HEK293T (cell line): ENCODE results near the gene SLC12A5.

Experiments used
- CTCF ChIA-PET: fragments of 350-600 bp; formaldehyde crosslinking; extraction: SDS; loops from one replicate; lab custom pipeline; 2021; ENCODE audit warnings: antibody characterized with exemption, inconsistent platforms; lab: Yijun Ruan, JAX
- POLR2A ChIA-PET: fragments of 350-600 bp; formaldehyde crosslinking; extraction: SDS; loops from one replicate; lab custom pipeline; 2020; ENCODE audit warnings: antibody characterized with exemption, inconsistent platforms; lab: Yijun Ruan, JAX
- DNase-seq: peaks from one replicate; pipeline ENCODE4 v3.0.0; 2012; ENCODE audit warnings: mixed read lengths; ENCODE audit errors: extremely low spot score
- ARNT ChIP-seq: fragments of 450-650 bp; IDR thresholded peaks from 2 replicates; pipeline ENCODE4 v1.6.1; 2017; ENCODE audit warnings: mild to moderate bottlenecking
- BHLHE40 ChIP-seq: fragments of 450-650 bp; IDR thresholded peaks from 2 replicates; pipeline ENCODE4 v1.6.1; 2016; ENCODE audit warnings: mild to moderate bottlenecking, moderate library complexity, borderline replicate concordance
- CTBP1 ChIP-seq: fragments of 450-650 bp; IDR thresholded peaks from 2 replicates; pipeline ENCODE4 v1.6.1; 2016; ENCODE audit warnings: borderline replicate concordance
- ELF4 ChIP-seq: fragments of 450-650 bp; IDR thresholded peaks from 2 replicates; pipeline ENCODE4 v1.6.1; 2017; ENCODE audit warnings: antibody characterized with exemption
- FOXA1 ChIP-seq: fragments of 450-650 bp; IDR thresholded peaks from 2 replicates; pipeline ENCODE4 v1.6.1; 2016; ENCODE audit warnings: mild to moderate bottlenecking
- FOXK2 ChIP-seq: fragments of 450-650 bp; IDR thresholded peaks from 2 replicates; pipeline ENCODE4 v1.6.1; 2016; ENCODE audit warnings: mild to moderate bottlenecking
- FOXM1 ChIP-seq: fragments of 450-650 bp; IDR thresholded peaks from 2 replicates; pipeline ENCODE4 v1.6.1; 2017; ENCODE audit warnings: mild to moderate bottlenecking, borderline replicate concordance
- HDGF ChIP-seq: fragments of 450-650 bp; IDR thresholded peaks from 2 replicates; pipeline ENCODE4 v1.6.1; 2017; ENCODE audit warnings: antibody characterized with exemption, borderline replicate concordance
- L3MBTL2 ChIP-seq: fragments of 450-650 bp; conservative IDR thresholded peaks from 2 replicates; pipeline ENCODE4 v1.6.1; 2016; ENCODE audit warnings: mild to moderate bottlenecking
- LEF1 ChIP-seq: fragments of 450-650 bp; IDR thresholded peaks from 2 replicates; pipeline ENCODE4 v1.6.1; 2017; ENCODE audit warnings: mild to moderate bottlenecking, borderline replicate concordance
- NFRKB ChIP-seq: fragments of 450-650 bp; IDR thresholded peaks from 2 replicates; pipeline ENCODE4 v1.6.1; 2016; ENCODE audit warnings: mild to moderate bottlenecking, moderate library complexity
- SP1 ChIP-seq: fragments of 450-650 bp; IDR thresholded peaks from 2 replicates; pipeline ENCODE4 v1.6.1; 2017
- SUZ12 ChIP-seq: fragments of 450-650 bp; IDR thresholded peaks from 2 replicates; pipeline ENCODE4 v1.6.1; 2016; ENCODE audit warnings: mild to moderate bottlenecking
- TARDBP ChIP-seq: fragments of 450-650 bp; IDR thresholded peaks from 2 replicates; pipeline ENCODE4 v1.6.1; 2016
- ZNF384 ChIP-seq: fragments of 450-650 bp; IDR thresholded peaks from 2 replicates; pipeline ENCODE4 v1.6.1; 2016
- TF ChIP-seq, protein P1 (sequence below): fragments of 450-650 bp; IDR thresholded peaks from 2 replicates; pipeline ENCODE4 v1.6.1; 2016

SLC12A5 gene

DNA sequence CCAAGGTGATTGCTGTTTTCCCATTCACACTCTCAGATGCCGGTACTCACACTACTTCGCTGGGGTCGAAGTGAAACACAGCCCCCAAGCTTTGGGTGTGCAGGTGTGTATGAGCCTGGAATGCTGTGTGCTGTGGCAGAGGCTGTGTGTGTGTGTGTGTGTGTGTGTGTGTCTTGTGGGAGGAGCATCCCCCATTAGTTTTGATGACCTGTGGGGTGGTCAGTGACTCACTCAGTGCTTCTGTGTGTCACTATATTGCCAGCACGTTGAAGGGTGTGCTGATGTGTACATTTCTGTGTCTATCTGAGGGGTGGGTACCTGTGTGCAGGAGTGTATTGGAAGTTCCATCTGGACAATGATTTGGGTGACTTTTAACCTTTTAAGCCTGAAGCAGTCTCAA, 5.0 kb upstream of the SLC12A5 start:
- POLR2A ChIA-PET: no interaction called here
- no peak for DNase-seq
- CTCF ChIA-PET: interaction anchor here (0.7 kb wide), 2 partner anchors 99 to 459 kb away, joined by 3 read pairs; no protein-coding TSS in a partner anchor
- no peak for TF ChIP-seq LEF1
- no peak for TF ChIP-seq TARDBP
- TF ChIP-seq ARNT: no peak
- TF ChIP-seq FOXM1: no peak
- no peak for TF ChIP-seq HDGF
- TF ChIP-seq FOXK2: no peak
- TF ChIP-seq, protein P1, sequence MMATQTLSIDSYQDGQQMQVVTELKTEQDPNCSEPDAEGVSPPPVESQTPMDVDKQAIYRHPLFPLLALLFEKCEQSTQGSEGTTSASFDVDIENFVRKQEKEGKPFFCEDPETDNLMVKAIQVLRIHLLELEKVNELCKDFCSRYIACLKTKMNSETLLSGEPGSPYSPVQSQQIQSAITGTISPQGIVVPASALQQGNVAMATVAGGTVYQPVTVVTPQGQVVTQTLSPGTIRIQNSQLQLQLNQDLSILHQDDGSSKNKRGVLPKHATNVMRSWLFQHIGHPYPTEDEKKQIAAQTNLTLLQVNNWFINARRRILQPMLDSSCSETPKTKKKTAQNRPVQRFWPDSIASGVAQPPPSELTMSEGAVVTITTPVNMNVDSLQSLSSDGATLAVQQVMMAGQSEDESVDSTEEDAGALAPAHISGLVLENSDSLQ: no peak
- TF ChIP-seq CTBP1: no peak
- no peak for TF ChIP-seq FOXA1
- TF ChIP-seq NFRKB: no peak
- no peak for TF ChIP-seq ELF4
- no peak for TF ChIP-seq SP1

DNA sequence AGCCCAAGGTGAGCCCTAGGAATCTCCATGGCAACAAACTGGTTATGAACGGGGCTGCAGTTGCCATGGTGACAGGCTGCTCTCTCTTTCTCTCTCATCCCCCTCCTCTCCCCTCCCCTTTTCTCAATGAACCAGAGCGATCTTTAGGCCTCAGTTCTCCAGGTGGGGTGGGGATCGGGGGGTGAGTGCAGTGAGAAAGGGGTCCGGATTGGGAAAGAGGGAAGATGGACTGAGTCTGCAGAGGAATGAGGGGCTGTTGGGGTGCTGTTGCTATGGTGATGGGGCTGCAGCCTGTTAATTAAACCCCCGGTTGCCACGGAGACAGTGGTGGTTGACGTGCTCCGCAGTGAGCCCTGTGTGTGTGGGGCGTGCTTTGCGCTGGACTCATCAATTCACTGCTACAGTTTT, 3.6 kb upstream of the SLC12A5 start:
- CTCF ChIA-PET: no interaction called here
- no peak for DNase-seq
- TF ChIP-seq FOXM1 (no peak), CTBP1 (no peak), SUZ12 (no peak), HDGF (no peak), ZNF384 (no peak), LEF1 (no peak), NFRKB (no peak), ELF4 (no peak), SP1 (no peak), ARNT (no peak), TARDBP (no peak), FOXK2 (no peak), BHLHE40 (no peak), FOXA1 (no peak)
- TF ChIP-seq, protein P1: no peak
- POLR2A ChIA-PET: no interaction called here

DNA sequence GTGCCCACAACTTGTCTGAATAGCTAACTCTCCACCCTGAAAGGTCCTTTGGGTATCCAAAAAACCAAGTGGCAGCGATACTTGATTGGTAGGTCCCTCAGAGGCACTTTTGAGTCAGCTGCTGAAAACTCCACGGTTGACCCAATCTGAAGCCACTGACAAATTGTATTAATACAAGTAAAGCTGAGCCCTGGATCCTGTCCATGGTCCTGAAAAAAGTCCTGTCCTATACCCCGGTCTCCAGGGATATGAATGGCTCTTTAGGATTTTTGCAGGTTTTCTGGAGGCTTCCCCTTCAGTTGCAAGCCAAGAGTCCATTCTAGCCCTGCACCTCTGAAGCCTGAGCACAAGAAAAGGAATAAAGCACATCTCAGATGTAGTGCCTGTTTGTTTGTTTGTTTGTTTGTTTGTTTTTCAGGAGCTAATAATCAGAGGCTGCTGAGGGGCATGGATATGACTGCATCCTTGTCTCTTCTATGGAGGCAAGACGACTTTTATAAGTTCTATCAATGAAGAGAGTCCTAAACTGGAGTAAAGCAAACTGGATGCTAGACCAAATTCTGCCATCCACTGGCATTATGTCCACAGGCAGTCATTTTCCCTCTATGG, 1.7 kb upstream of the SLC12A5 start:
- ChIA-PET POLR2A (no interaction called here), CTCF (interaction anchor here (0.7 kb wide), 1 partner anchor 29 kb away, joined by 4 read pairs; no protein-coding TSS in a partner anchor)
- TF ChIP-seq SUZ12: no peak
- no peak for TF ChIP-seq ELF4
- no peak for TF ChIP-seq HDGF
- TF ChIP-seq NFRKB: no peak
- TF ChIP-seq, protein P1: no peak
- TF ChIP-seq SP1: no peak
- no peak for TF ChIP-seq FOXK2
- no peak for TF ChIP-seq BHLHE40
- TF ChIP-seq ZNF384: no peak
- TF ChIP-seq FOXA1: no peak
- no peak for TF ChIP-seq LEF1
- no peak for TF ChIP-seq FOXM1
- DNase-seq: peak; percentile 42

DNA sequence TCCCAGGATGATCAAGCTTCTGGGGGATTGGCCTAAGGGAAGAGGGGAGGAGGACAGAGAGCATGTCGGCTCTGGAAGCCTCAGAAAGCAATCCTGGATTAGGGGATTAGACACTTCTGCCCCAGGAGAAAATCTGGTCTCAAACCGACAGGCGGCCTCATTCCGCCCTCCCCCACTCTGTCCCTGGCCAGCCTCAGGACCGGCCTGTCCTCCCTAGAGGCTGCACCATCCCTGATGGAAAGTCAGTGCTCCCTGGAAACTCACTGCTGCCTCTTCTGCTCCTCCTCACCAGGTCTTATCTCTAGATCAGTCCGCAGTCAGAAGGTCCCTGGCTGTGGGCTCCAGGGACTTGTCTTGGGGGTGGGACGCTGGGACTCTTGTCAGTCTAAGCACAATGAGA, 905 bp upstream of the SLC12A5 start:
- no peak for DNase-seq
- TF ChIP-seq ZNF384 (no peak), HDGF (no peak), NFRKB (no peak), BHLHE40 (no peak), CTBP1 (no peak), L3MBTL2 (no peak), SP1 (no peak), FOXM1 (no peak), ARNT (no peak), ELF4 (no peak)
- TF ChIP-seq, protein P1: no peak
- POLR2A ChIA-PET: no interaction called here
- CTCF ChIA-PET: interaction anchor here (0.7 kb wide), 1 partner anchor 28 kb away, joined by 4 read pairs; no protein-coding TSS in a partner anchor

DNA sequence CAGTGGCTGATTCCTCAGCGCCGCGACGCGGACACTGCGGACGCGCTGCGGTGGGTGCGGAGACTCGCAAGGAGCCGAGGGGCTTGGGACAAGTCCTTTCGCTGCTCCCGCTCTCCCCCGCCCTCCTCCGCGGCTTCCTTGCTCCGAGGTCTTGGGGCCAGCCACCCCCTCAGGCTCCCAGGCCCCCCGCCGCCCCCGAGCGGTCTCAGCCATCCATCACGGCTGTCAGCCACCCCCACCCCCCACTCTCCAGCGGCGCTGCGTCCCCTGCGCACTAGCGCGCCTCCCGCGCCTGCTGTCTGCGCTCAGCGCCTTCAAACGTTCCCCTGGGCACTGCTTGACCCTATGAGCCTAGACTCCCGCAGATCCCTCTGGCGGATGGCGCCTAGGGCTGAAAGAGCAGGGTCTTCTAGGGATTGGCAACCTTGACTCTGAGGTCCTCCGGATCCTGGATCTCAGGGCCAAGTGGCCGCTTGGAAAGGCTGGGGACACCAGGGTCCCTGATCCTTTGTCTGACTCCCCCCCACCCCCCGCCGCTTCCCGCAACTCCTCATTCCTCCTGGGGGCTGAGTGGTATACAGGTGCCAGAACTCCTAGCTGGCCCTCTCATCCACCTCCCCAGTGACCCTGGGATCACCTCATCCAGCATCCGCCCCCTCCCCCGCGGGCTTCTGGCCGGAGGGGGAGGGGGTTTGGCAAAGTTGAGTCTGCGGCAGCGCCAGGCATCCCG, 1.4 kb downstream of the SLC12A5 start:
- TF ChIP-seq NFRKB (no peak), BHLHE40 (no peak), LEF1 (no peak), FOXA1 (no peak), TARDBP (no peak), FOXM1 (no peak), HDGF (no peak), FOXK2 (no peak), SP1 (no peak), CTBP1 (no peak), ZNF384 (no peak)
- TF ChIP-seq, protein P1: no peak
- no peak for DNase-seq
- CTCF ChIA-PET: no interaction called here
- POLR2A ChIA-PET: no interaction called here
